GM12878 (cell line): ENCODE measurements around the gene CD3E. TPM values are rescaled to one million over a fixed set of nuclear protein-coding genes. Genes with fewer than 3 reads are reported as not detected.

Source experiments
- ATAC-seq: fragments of 200-7000 bp; cut with Tn5 transposase; 3 replicates; pipeline ENCODE4 v1.9.1; 2020; ENCODE audit warnings: mild to moderate bottlenecking, moderate library complexity
- BruUV-seq: library from RNA; stranded (reverse); fragments of 400-500 nt; replicated peaks from 2 replicates; lab custom pipeline; 2021; lab: Mats Ljungman, UMichigan
- CTCF ChIA-PET: fragments of 300-600 bp; sonication (Branson Sonifier 250); formaldehyde crosslinking; extraction: SDS; loops from one replicate; lab custom pipeline; 2021; ENCODE audit warnings: inconsistent platforms; lab: Yijun Ruan, JAX
- POLR2A ChIA-PET: fragments of 350-600 bp; formaldehyde crosslinking; extraction: SDS; loops from one replicate; lab custom pipeline; 2021; ENCODE audit warnings: inconsistent platforms; lab: Charles Lee
- RAD21 ChIA-PET: fragments of 300-600 bp; sonication (Branson Sonifier 250); formaldehyde crosslinking; loops from one replicate; lab custom pipeline; 2023; ENCODE audit warnings: antibody characterized with exemption; ENCODE audit not compliant: unreplicated experiment; lab: Charles Lee
- SMC1A ChIA-PET: fragments of 300-600 bp; sonication (Branson Sonifier 250); formaldehyde crosslinking; loops from one replicate; lab custom pipeline; 2023; ENCODE audit not compliant: unreplicated experiment, uncharacterized antibody; lab: Charles Lee
- DNase-seq: peaks from one replicate; pipeline ENCODE4 v3.0.0-alpha.2; 2011; ENCODE audit warnings: low read depth, low spot score
- FAIRE-seq: peaks from 3 replicates; lab custom pipeline; 2011; peaks lifted over from hg19 to GRCh38; lab: Jason Lieb, UNC
- H2AFZ ChIP-seq: 2 replicates; pipeline ENCODE4 v1.6.0; 2011; ENCODE audit warnings: low read depth, low read length, control low read depth; ENCODE audit not compliant: control insufficient read depth
- H3K27ac ChIP-seq: 2 replicates; pipeline ENCODE4 v1.5.1; 2011; ENCODE audit warnings: control low read depth; ENCODE audit not compliant: control insufficient read depth, insufficient read depth
- H3K27me3 ChIP-seq, 2 experiments: replicated peaks in 1 of 2; 2 replicates each; pipeline versions ENCODE4 v1.6.0 to v1.6.1; 2011; ENCODE audit warnings: low read length in 1 of 2; ENCODE audit not compliant: control insufficient read depth in 2 of 2, insufficient read depth in 2 of 2
- H3K36me3 ChIP-seq, 2 experiments: 2 replicates each; pipeline ENCODE4 v1.5.1; 2011; ENCODE audit warnings: low read length in 1 of 2; ENCODE audit not compliant: control insufficient read depth in 2 of 2, insufficient read depth in 2 of 2
- H3K4me1 ChIP-seq: 2 replicates; pipeline ENCODE4 v1.6.1; 2011; ENCODE audit warnings: mild to moderate bottlenecking, low read length, moderate library complexity, mixed read lengths; ENCODE audit not compliant: control insufficient read depth, insufficient read depth
- H3K4me2 ChIP-seq: 2 replicates; pipeline ENCODE4 v1.6.0; 2011; ENCODE audit warnings: control low read depth; ENCODE audit not compliant: control insufficient read depth, insufficient read depth
- H3K4me3 ChIP-seq: fragments of 200-600 bp; sonication (generic); 2 replicates; pipeline ENCODE4 v1.5.1; 2016
- H3K79me2 ChIP-seq: 2 replicates; pipeline ENCODE4 v1.6.0; 2011; ENCODE audit warnings: low read length; ENCODE audit not compliant: control insufficient read depth, insufficient read depth
- H3K9ac ChIP-seq: 2 replicates; pipeline ENCODE4 v1.8.0; 2011; ENCODE audit warnings: low read length, control low read depth, mixed read lengths; ENCODE audit not compliant: control insufficient read depth, insufficient read depth
- H3K9me3 ChIP-seq: replicated peaks from 3 replicates; pipeline ENCODE4 v1.5.1; 2011; ENCODE audit warnings: mild to moderate bottlenecking, low read length; ENCODE audit not compliant: control insufficient read depth, insufficient read depth
- H4K20me1 ChIP-seq: 2 replicates; pipeline ENCODE4 v1.6.0; 2011; ENCODE audit not compliant: control insufficient read depth, insufficient read depth
- ASH2L ChIP-seq: fragments of 300-600, 200-600 bp; sonication (generic); IDR thresholded peaks from 2 replicates; pipeline ENCODE4 v1.6.1; 2017; ENCODE audit warnings: low read depth, mild to moderate bottlenecking, borderline replicate concordance
- RAD21 ChIP-seq: IDR thresholded peaks from 2 replicates; pipeline ENCODE4 v1.6.1; 2011; ENCODE audit warnings: mild to moderate bottlenecking, low read depth, low read length, moderate library complexity; ENCODE audit not compliant: insufficient read depth
- SMC3 ChIP-seq: IDR thresholded peaks from 2 replicates; pipeline ENCODE4 v1.6.1; 2011; ENCODE audit warnings: low read length, improper control_type of control experiment, borderline replicate concordance
- WGBS: methylation state at CpG from one replicate; pipeline ENCODE4 v1.1.6; 2016; ENCODE audit warnings: low lambda C conversion rate; ENCODE audit not compliant: insufficient replicate concordance, insufficient coverage; ENCODE audit errors: missing lambda C conversion rate; 5-methylcytosine and 5-hydroxymethylcytosine counted together
- in situ Hi-C: fragments of 300-500 bp; cut with MboI; formaldehyde crosslinking; loops from 9 replicates; pipeline ENCODE4 v1.14.3; 2018; ENCODE audit warnings: mixed read lengths
- intact Hi-C: fragments of 100-400 bp; cut with micrococcal nuclease; formaldehyde crosslinking; loops from one replicate; pipeline ENCODE4 v1.14.2; 2022; ENCODE audit not compliant: unreplicated experiment
- polyA plus RNA-seq, 11 experiments: library from polyadenylated mRNA; depleted of rRNA in 4 of 11; unstranded in 6 of 11; stranded (reverse) in 5 of 11; fragments of >200 nt; fragmentation: Nextera tagmentation in 4 of 11; fragmentation: Illumina TruSeq in 1 of 11; extraction: Ambion mirVana in 4 of 11; extraction: Trizol in 1 of 11; gene quantifications; 1 replicate in 1 of 11; 2 replicates in 10 of 11; pipeline versions ENCODE4 v1.2.1 to v1.2.3, GENCODE V29; 2011 to 2016; ENCODE audit warnings: inconsistent platforms in 2 of 11, missing spikeins in 2 of 11, low read depth in 1 of 11
- total RNA-seq, 4 experiments: library from RNA; depleted of rRNA in 3 of 4; stranded (reverse); fragments of >200 nt in 3 of 4; fragmentation: Illumina TruSeq in 1 of 4; extraction: Trizol in 1 of 4; gene quantifications; 2 replicates each; pipeline versions ENCODE4 v1.2.1 to v1.2.3, GENCODE V29; 2013 to 2021
- TF ChIP-seq, protein P1 (sequence below), 3 experiments: IDR thresholded peaks in 2 of 3; conservative IDR thresholded peaks in 1 of 3; 2 replicates each; pipeline ENCODE4 v1.5.1; 2011; ENCODE audit warnings: low read depth in 3 of 3, low read length in 3 of 3, mild to moderate bottlenecking in 3 of 3, control low read depth in 2 of 3, moderate library complexity in 2 of 3, inconsistent platforms in 1 of 3, mixed read lengths in 1 of 3; ENCODE audit not compliant: control insufficient read depth in 2 of 3, insufficient read depth in 1 of 3; ENCODE audit errors: extremely low read depth in 1 of 3

The CD3E gene
- total and polyA plus RNA-seq, 10 of the 15 experiments (the other 5 are each of a cell fraction or from before 2014, with no cell fraction given), result 0.10 to 17.3 (median 3.8) TPM

DNA sequence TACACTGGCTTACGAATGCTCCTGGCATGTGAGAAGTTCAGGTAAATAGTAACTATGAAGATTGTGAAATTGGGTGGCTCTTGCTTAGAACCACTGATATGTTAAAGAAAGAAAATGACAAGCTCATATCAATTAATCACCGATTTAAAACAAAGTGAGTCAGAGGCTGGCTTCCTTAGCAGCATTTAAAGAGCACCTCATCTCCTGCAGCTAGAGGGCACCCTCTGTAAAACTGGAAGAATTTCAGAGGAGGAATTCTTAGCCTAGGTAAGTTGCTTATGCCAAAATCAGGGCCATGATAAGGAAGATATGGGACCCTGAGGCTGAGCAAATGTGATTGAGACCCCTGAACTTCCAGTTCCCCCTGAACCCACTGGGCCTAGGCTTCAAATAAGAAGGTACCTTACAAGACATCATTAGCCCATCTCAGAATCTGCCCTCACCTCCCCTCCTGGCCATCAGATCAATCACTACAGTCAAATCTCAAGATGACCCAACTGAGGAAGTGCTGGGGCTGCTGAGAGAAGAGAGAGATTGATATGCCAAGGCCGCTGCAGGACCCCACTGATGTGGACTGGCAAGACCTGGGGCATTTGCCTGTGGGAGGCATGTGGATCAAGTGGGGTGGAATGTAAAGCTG lies 8.6 kb upstream of the CD3E start:
- in situ Hi-C loops (no loop called here), intact Hi-C loops (loop anchor here (2.0 to 10.0 kb wide), 3 partner anchors 57 to 279 kb away; partner anchors contain the start of gene ARCN1)
- Histone ChIP-seq H4K20me1 (no peaks in the 10 kb centered on the region), H3K4me3 (no peak overlapping the region), H3K4me1 (no peaks in the 10 kb centered on the region), H3K79me2 (no peaks in the 10 kb centered on the region), H3K36me3 (no peaks in the 10 kb centered on the region)
- POLR2A ChIA-PET, result interaction anchor here (1.0 to 1.1 kb wide), 2 partner anchors 12 to 19 kb away, joined by 3 read pairs; no protein-coding TSS in a partner anchor
- peak; percentile 88 for ATAC-seq
- RAD21 ChIA-PET, result interaction anchor here (0.6 to 3.0 kb wide), 16 partner anchors 9 to 192 kb away, joined by 3 to 20 read pairs (median 4); partner anchors contain the start of genes JAML, MPZL3 and UBE4A
- SMC1A ChIA-PET, result interaction anchor here (0.6 to 2.4 kb wide), 34 partner anchors 8 to 193 kb away, joined by 3 to 31 read pairs (median 4); partner anchors contain the start of genes CD3E and UBE4A
- BruUV-seq, result no TSS peak
- 7% methylated on average over 3 of the region's 3 CpGs for WGBS
- peak; percentile 47 for FAIRE-seq
- DNase-seq, result no peak
- CTCF ChIA-PET, result interaction anchor here (0.7 to 3.3 kb wide), 45 partner anchors 8 to 220 kb away, joined by 3 to 72 read pairs (median 5); partner anchors contain the start of genes CD3E and UBE4A
- TF ChIP-seq SMC3, result peak; percentile 73
- TF ChIP-seq ASH2L, result no peak
- TF ChIP-seq, protein P1, sequence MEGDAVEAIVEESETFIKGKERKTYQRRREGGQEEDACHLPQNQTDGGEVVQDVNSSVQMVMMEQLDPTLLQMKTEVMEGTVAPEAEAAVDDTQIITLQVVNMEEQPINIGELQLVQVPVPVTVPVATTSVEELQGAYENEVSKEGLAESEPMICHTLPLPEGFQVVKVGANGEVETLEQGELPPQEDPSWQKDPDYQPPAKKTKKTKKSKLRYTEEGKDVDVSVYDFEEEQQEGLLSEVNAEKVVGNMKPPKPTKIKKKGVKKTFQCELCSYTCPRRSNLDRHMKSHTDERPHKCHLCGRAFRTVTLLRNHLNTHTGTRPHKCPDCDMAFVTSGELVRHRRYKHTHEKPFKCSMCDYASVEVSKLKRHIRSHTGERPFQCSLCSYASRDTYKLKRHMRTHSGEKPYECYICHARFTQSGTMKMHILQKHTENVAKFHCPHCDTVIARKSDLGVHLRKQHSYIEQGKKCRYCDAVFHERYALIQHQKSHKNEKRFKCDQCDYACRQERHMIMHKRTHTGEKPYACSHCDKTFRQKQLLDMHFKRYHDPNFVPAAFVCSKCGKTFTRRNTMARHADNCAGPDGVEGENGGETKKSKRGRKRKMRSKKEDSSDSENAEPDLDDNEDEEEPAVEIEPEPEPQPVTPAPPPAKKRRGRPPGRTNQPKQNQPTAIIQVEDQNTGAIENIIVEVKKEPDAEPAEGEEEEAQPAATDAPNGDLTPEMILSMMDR (IDR thresholded peaks at IDR 0.05 in 2 of 3, conservative IDR thresholded peaks at IDR 0.05 in 1 of 3; ENCODE audit: control insufficient read depth in 2 of 3, extremely low read depth in 1 of 3, insufficient read depth in 1 of 3, low read depth in 3 of 3, low read length in 3 of 3), result peak; percentile 60 to 64 (median 60); a peak in 5 of 6 replicates
- peak; percentile 66 for TF ChIP-seq RAD21
- TF ChIP-seq, all 136 proteins: peak for 3
- Histone ChIP-seq H3K27me3 (no peaks in the 10 kb centered on the region; a peak in 1 of 4 replicates), H3K4me2 (no peak overlapping the region), H2AFZ (no peak overlapping the region; the same call in 1 of the 2 replicates), H3K9ac (no peak overlapping the region), H3K9me3 (no peaks in the 10 kb centered on the region; the same call in 2 of the 3 replicates), H3K27ac (no peak overlapping the region)
